GM12892 (cell line): ENCODE data around the gene PKP2.

Source experiments
- POLR2A ChIP-seq: IDR thresholded peaks from 2 replicates; pipeline ENCODE4 v1.6.1; 2011; ENCODE audit warnings: low read depth, low read length, control low read depth
- POLR2AphosphoS5 ChIP-seq: IDR thresholded peaks from 2 replicates; pipeline ENCODE4 v1.6.1; 2011; ENCODE audit warnings: low read depth, low read length, control low read depth

GRCh38 chr12:32743264-32743663 is 153.3 kb downstream of the PKP2 start:
- TF ChIP-seq POLR2A (no peak), POLR2AphosphoS5 (no peak)
